Measurements from ENCODE around the gene CCDC9B. TPM values are rescaled to one million over a fixed set of nuclear protein-coding genes. Genes with fewer than 3 reads are reported as not detected.

Gene CCDC9B
- total RNA-seq, 1 donor, result 23.9 TPM

GRCh38 chr15:40355976-40356585, 15.3 kb upstream of the CCDC9B start:
- Histone ChIP-seq H3K79me2 (ENCODE audit: insufficient read depth, low read length) (no peaks in the 10 kb centered on the region), H3K36me3 (ENCODE audit: insufficient read depth, low read length) (no peaks in the 10 kb centered on the region), H2AFZ (ENCODE audit: low read length) (no peak overlapping the region), H3K4me2 (ENCODE audit: insufficient read depth, low read length) (no peak overlapping the region), H3K27ac (ENCODE audit: low read depth, low read length) (no peak overlapping the region), H4K20me1 (ENCODE audit: insufficient read depth, low read length) (no peaks in the 10 kb centered on the region), H3K4me3 (ENCODE audit: insufficient read depth, low read length) (no peak overlapping the region), H3K4me1 (ENCODE audit: insufficient read depth, low read length) (peaks cover 12% of the 10 kb centered on the region), H3K27me3 (ENCODE audit: insufficient read depth, low read length) (peaks cover 9% of the 10 kb centered on the region), H3K9me3 (ENCODE audit: low read depth, low read length) (no peaks in the 10 kb centered on the region)
- TF ChIP-seq CTCF (IDR thresholded peaks at IDR 0.05; ENCODE audit: extremely low read depth, low read depth, low read length), result no peak
- DNase-seq (ENCODE audit: insufficient read length, low spot score, missing footprints), result peak; percentile 76

GRCh38 chr15:40354408-40355171, 13.9 kb upstream of the CCDC9B start:
- Histone ChIP-seq H3K4me1 (ENCODE audit: insufficient read depth, low read length) (peaks cover 12% of the 10 kb centered on the region), H4K20me1 (ENCODE audit: insufficient read depth, low read length) (no peaks in the 10 kb centered on the region), H3K27ac (ENCODE audit: low read depth, low read length) (no peak overlapping the region), H2AFZ (ENCODE audit: low read length) (peak overlapping the region; percentile 62), H3K4me3 (ENCODE audit: insufficient read depth, low read length) (peak overlapping the region; percentile 16), H3K9me3 (ENCODE audit: low read depth, low read length) (no peaks in the 10 kb centered on the region), H3K27me3 (ENCODE audit: insufficient read depth, low read length) (peaks cover 9% of the 10 kb centered on the region), H3K79me2 (ENCODE audit: insufficient read depth, low read length) (no peaks in the 10 kb centered on the region), H3K36me3 (ENCODE audit: insufficient read depth, low read length) (no peaks in the 10 kb centered on the region), H3K4me2 (ENCODE audit: insufficient read depth, low read length) (peak overlapping the region; percentile 43)
- DNase-seq (ENCODE audit: insufficient read length, low spot score, missing footprints), result peak; percentile 98
- peak; percentile 69 for TF ChIP-seq CTCF (IDR thresholded peaks at IDR 0.05; ENCODE audit: extremely low read depth, low read depth, low read length)

DNA sequence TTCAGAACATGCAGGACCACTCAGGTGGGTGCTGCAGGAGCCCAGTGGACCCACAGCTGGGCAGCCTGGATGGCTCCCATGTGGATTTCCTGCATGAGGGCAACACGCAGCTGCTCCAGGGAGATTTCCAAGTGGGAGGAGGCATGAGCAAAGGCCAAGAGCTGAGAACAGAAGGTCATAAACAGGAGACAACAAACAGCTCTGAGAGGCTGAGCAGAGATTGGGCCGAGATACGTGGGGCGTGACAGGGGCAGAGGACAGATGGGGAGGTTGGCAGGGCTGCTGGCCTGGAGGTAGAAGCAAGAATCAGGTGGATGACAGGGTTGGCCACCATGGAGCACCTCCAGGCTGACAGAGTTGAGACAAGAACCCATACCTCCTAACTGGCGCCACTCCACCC, 13.0 kb upstream of the CCDC9B start:
- peaks cover 2% of the 10 kb centered on the region for H3K27me3 ChIP-seq (ENCODE audit: insufficient read depth, low read length)
- no peak overlapping the region for H3K4me2 ChIP-seq (ENCODE audit: insufficient read depth, low read length)
- no peak for TF ChIP-seq CTCF (IDR thresholded peaks at IDR 0.05; ENCODE audit: extremely low read depth, low read depth, low read length)
- H3K79me2 ChIP-seq (ENCODE audit: insufficient read depth, low read length), result no peaks in the 10 kb centered on the region
- no peak overlapping the region for H3K4me3 ChIP-seq (ENCODE audit: insufficient read depth, low read length)
- H3K27ac ChIP-seq (ENCODE audit: low read depth, low read length), result no peak overlapping the region
- H4K20me1 ChIP-seq (ENCODE audit: insufficient read depth, low read length), result no peaks in the 10 kb centered on the region
- H2AFZ ChIP-seq (ENCODE audit: low read length), result no peak overlapping the region
- no peaks in the 10 kb centered on the region for H3K9me3 ChIP-seq (ENCODE audit: low read depth, low read length)
- H3K4me1 ChIP-seq (ENCODE audit: insufficient read depth, low read length), result peaks cover 12% of the 10 kb centered on the region
- DNase-seq (ENCODE audit: insufficient read length, low spot score, missing footprints), result no peak
- no peaks in the 10 kb centered on the region for H3K36me3 ChIP-seq (ENCODE audit: insufficient read depth, low read length)

DNA sequence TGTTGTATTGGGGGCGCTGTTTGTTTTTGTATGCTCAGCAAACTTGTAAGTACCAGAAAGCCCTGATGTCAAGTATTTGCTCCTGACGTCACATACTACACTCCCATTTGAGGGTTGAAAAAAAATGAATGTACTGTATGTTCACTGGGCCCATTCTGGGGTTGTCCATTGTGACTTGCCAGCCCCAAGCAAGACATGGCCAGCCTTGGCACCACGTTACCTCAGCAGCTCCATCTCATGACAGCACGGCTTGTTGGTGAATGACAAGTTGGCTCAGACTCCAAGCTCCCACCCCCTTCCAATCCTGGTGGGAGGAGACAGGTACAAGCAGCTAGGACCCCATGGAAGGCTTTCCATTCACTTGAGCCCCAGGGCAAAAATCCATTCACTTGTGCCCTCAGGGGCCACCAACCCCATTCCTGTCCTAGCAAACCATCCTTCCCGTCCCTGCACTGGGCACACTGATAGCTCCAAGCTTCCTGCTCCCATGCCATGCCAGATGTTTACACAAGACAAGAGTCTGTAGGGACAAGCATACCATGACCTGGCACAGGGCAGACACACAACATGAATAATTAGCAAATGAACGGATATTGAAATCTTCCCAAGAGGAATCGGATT, 11.7 kb upstream of the CCDC9B start:
- peak; percentile 22 for DNase-seq (ENCODE audit: insufficient read length, low spot score, missing footprints)
- no peak overlapping the region for H3K27ac ChIP-seq (ENCODE audit: low read depth, low read length)
- H3K79me2 ChIP-seq (ENCODE audit: insufficient read depth, low read length), result no peaks in the 10 kb centered on the region
- no peaks in the 10 kb centered on the region for H4K20me1 ChIP-seq (ENCODE audit: insufficient read depth, low read length)
- H3K36me3 ChIP-seq (ENCODE audit: insufficient read depth, low read length), result no peaks in the 10 kb centered on the region
- peaks cover 9% of the 10 kb centered on the region for H3K4me1 ChIP-seq (ENCODE audit: insufficient read depth, low read length)
- TF ChIP-seq CTCF (IDR thresholded peaks at IDR 0.05; ENCODE audit: extremely low read depth, low read depth, low read length), result no peak
- no peak overlapping the region for H3K4me3 ChIP-seq (ENCODE audit: insufficient read depth, low read length)
- H3K27me3 ChIP-seq (ENCODE audit: insufficient read depth, low read length), result no peaks in the 10 kb centered on the region
- H3K4me2 ChIP-seq (ENCODE audit: insufficient read depth, low read length), result no peak overlapping the region
- no peak overlapping the region for H2AFZ ChIP-seq (ENCODE audit: low read length)
- H3K9me3 ChIP-seq (ENCODE audit: low read depth, low read length), result no peaks in the 10 kb centered on the region

All from osteoblast (primary cell).